ENCODE results near the gene TEX14.

DNA sequence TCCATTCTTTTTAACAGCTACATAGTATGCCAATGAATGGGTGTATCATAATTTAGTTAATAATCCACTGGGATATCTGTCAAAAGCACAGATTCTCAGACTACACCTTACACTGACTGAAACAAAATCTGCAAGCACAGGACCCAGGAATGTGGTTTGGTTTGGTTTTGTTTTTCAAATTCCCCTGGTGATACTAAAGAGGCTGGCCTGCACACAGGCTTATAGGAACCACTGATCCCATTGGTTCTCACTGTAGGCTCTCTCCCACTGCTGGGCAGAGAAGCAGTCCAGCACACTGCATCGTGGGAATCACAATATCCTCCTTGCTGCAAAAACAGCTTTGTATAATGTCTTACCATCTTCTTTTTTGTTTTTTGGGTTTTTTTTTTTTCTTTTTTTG, 67.1 kb downstream of the TEX14 start:
- no peak for TF ChIP-seq CTCF (IDR thresholded peaks at IDR 0.05; ENCODE audit: insufficient read depth, low read length)
- no peak for TF ChIP-seq POLR2AphosphoS5 (IDR thresholded peaks at IDR 0.05; ENCODE audit: low read depth)
- no peak for TF ChIP-seq GABPA (IDR thresholded peaks at IDR 0.05; ENCODE audit: low read depth)
- no peak for TF ChIP-seq SPI1 (IDR thresholded peaks at IDR 0.05; ENCODE audit: borderline replicate concordance, low read depth)
